Naive thymus-derived CD4-positive, alpha-beta T cell (primary cell): Measurements from ENCODE around the gene PTPRG. TPM values are rescaled to one million over a fixed set of nuclear protein-coding genes. Genes with fewer than 3 reads are reported as not detected.

Source experiments
- ATAC-seq: fragments of 150-1000 bp; cut with Tn5 transposase; 2 replicates; pipeline ENCODE4 v1.10.0; 2021; ENCODE audit warnings: mild to moderate bottlenecking, moderate library complexity
- CTCF ChIA-PET: fragments of 350-600 bp; sonication (Branson Sonifier 250); formaldehyde crosslinking; loops from one replicate; lab custom pipeline; 2021; ENCODE audit warnings: antibody characterized with exemption; lab: Charles Lee
- POLR2A ChIA-PET: fragments of 350-600 bp; sonication (Branson Sonifier 250); formaldehyde crosslinking; loops from one replicate; lab custom pipeline; 2021; ENCODE audit warnings: antibody characterized with exemption, inconsistent platforms; lab: Charles Lee
- DNase-seq, 9 donors: peaks; one replicate each; pipeline versions ENCODE4 v3.0.0 to v3.0.0-alpha.2; 2020 to 2022; ENCODE audit warnings: mixed read lengths in 1 of 9
- H3K27ac ChIP-seq: one replicate; pipeline ENCODE4 v1.7.0; 2013; ENCODE audit warnings: mild to moderate bottlenecking, low read depth, low read length, moderate library complexity
- H3K27me3 ChIP-seq, 2 donors: one replicate each; pipeline ENCODE4 v1.7.0; 2013; ENCODE audit warnings: low read length in 2 of 2, mild to moderate bottlenecking in 2 of 2, moderate library complexity in 2 of 2; ENCODE audit not compliant: control insufficient read depth in 2 of 2, insufficient read depth in 2 of 2
- H3K36me3 ChIP-seq, 3 experiments: 1 replicate in 2 of 3; 2 replicates in 1 of 3; pipeline ENCODE4 v1.7.0; 2013; ENCODE audit warnings: low read length in 3 of 3, mild to moderate bottlenecking in 3 of 3, moderate library complexity in 1 of 3; ENCODE audit not compliant: insufficient read depth in 3 of 3, control insufficient read depth in 2 of 3
- H3K4me1 ChIP-seq, 2 donors: one replicate each; pipeline ENCODE4 v1.7.0; 2013; ENCODE audit warnings: low read length in 2 of 2, mild to moderate bottlenecking in 2 of 2, moderate library complexity in 1 of 2; ENCODE audit not compliant: control insufficient read depth in 2 of 2, insufficient read depth in 2 of 2
- H3K4me3 ChIP-seq: 2 replicates; pipeline ENCODE4 v1.7.0; 2013; ENCODE audit warnings: mild to moderate bottlenecking, low read length
- H3K9me3 ChIP-seq, 3 experiments: 1 replicate in 2 of 3; 2 replicates in 1 of 3; pipeline ENCODE4 v1.7.0; 2013; ENCODE audit warnings: low read length in 3 of 3; ENCODE audit not compliant: control insufficient read depth in 2 of 3
- H3K27ac Mint-ChIP-seq, 9 donors: one replicate each; pipeline ENCODE4 v1.8.0; 2020 to 2022; ENCODE audit warnings: mixed read lengths in 9 of 9, mild to moderate bottlenecking in 8 of 9, moderate library complexity in 5 of 9, inconsistent platforms in 2 of 9
- H3K27me3 Mint-ChIP-seq, 5 donors: one replicate each; pipeline ENCODE4 v1.8.0; 2021 to 2022; ENCODE audit warnings: mixed read lengths in 5 of 5, mild to moderate bottlenecking in 1 of 5
- H3K36me3 Mint-ChIP-seq, 5 donors: one replicate each; pipeline ENCODE4 v1.8.0; 2020 to 2022; ENCODE audit warnings: mixed read lengths in 5 of 5, mild to moderate bottlenecking in 3 of 5, inconsistent platforms in 1 of 5
- H3K4me1 Mint-ChIP-seq, 7 donors: one replicate each; pipeline ENCODE4 v1.8.0; 2020 to 2022; ENCODE audit warnings: mixed read lengths in 7 of 7, mild to moderate bottlenecking in 3 of 7, inconsistent platforms in 1 of 7
- H3K4me3 Mint-ChIP-seq, 10 donors: one replicate each; pipeline ENCODE4 v1.8.0; 2020 to 2022; ENCODE audit warnings: mild to moderate bottlenecking in 10 of 10, mixed read lengths in 10 of 10, moderate library complexity in 6 of 10, inconsistent platforms in 2 of 10
- H3K9me3 Mint-ChIP-seq, 11 donors: one replicate each; pipeline ENCODE4 v1.8.0; 2020 to 2022; ENCODE audit warnings: mixed read lengths in 11 of 11, mild to moderate bottlenecking in 4 of 11, inconsistent platforms in 1 of 11, moderate library complexity in 1 of 11
- intact Hi-C, 2 donors: fragments of 100-400 bp; cut with micrococcal nuclease; formaldehyde crosslinking; loops; one replicate each; pipeline ENCODE4 v1.15.1; 2023
- polyA plus RNA-seq, 2 donors: library from polyadenylated mRNA; unstranded; fragments of 300-500 nt; fragmentation: Illumina TruSeq; gene quantifications; one replicate each; pipeline ENCODE4 v1.2.3, GENCODE V29; 2021
- total RNA-seq, 6 experiments: library from RNA in 5 of 6; stranded (reverse) in 5 of 6; gene quantifications; 1 replicate in 5 of 6; 2 replicates in 1 of 6; pipeline ENCODE4 v1.2.3 and lab custom pipeline; 2021 to 2026

PTPRG gene
- total and polyA plus RNA-seq, 7 experiments from 2014 or later: 0.17 to 1.7 TPM; not detected in 5

DNA sequence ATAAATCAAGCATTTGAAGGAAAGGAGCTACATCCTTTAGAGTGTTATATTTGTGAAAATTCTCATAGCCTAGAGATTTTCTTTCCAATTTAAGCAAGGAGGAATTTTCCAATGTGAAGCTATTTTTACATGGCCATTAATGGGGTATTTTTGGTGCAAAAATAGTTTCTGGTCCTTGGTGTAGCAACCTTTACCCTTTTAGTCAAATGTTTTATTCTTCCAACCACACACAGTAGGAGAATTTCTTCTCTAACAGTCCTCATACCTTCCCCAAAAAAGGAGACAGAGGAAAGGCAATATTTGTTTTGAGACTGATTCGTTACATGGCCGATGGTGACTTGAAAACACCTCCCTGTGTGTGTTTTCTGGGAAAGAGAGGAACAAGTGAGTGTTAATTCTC lies 261.2 kb downstream of the PTPRG start:
- DNase-seq (no peak), ATAC-seq (no peak)
- Histone ChIP-seq H3K4me1 (no peaks in the 10 kb centered on the region), H3K4me3 (no peak overlapping the region), H3K27me3 (no peaks in the 10 kb centered on the region), H3K27ac (no peak overlapping the region), H3K36me3 (no peaks in the 10 kb centered on the region), H3K9me3 (no peaks in the 10 kb centered on the region)
- Mint-ChIP-seq H3K9me3 (peaks cover 0 to 5% (median 0%) of the 10 kb centered on the region in 11 donors), H3K27me3 (peaks cover 0 to 9% (median 0%) of the 10 kb centered on the region in 5 donors), H3K27ac (no peak overlapping the region), H3K4me3 (no peak overlapping the region), H3K4me1 (no peaks in the 10 kb centered on the region), H3K36me3 (no peaks in the 10 kb centered on the region)
- intact Hi-C loops: no loop called here
- ChIA-PET POLR2A (no interaction called here), CTCF (no interaction called here)

- Histone ChIP-seq H3K27ac (no peak overlapping the region), H3K9me3 (no peaks in the 10 kb centered on the region), H3K4me3 (no peak overlapping the region), H3K36me3 (no peaks in the 10 kb centered on the region), H3K27me3 (no peaks in the 10 kb centered on the region), H3K4me1 (no peaks in the 10 kb centered on the region)
- H3K4me3 Mint-ChIP-seq: no peak overlapping the region
- DNase-seq: no peak
- no peak for ATAC-seq
- H3K36me3 Mint-ChIP-seq: no peaks in the 10 kb centered on the region
- H3K4me1 Mint-ChIP-seq: no peaks in the 10 kb centered on the region
- H3K27me3 Mint-ChIP-seq: peaks cover 0 to 9% (median 0%) of the 10 kb centered on the region in 5 donors
- H3K9me3 Mint-ChIP-seq: peaks cover 0 to 5% (median 0%) of the 10 kb centered on the region in 11 donors
- CTCF ChIA-PET: no interaction called here
- POLR2A ChIA-PET: no interaction called here
- intact Hi-C loops: no loop called here
- H3K27ac Mint-ChIP-seq: no peak overlapping the region
Observed at GRCh38 chr3:61824553-61825135, 263.3 kb downstream of the PTPRG start.

DNA sequence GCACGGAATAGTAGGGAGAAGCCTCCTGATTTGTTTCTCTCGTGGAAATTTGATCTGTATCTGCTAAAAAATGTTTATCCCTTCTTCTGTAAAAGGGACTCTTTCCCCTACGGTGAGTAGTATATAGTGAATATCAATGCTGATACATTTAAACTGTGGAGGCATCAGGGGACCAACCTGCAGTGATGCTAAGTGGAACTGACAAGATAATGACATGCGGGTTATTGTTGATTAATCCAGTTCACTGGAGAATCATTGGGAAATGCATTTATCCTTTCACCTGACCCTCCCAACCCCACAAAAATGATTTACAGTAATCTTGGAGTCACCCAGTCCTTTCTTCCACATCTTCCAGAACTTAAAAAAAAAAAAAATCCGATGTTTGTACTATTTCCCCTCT lies 264.8 kb downstream of the PTPRG start:
- Mint-ChIP-seq H3K4me3 (no peak overlapping the region), H3K4me1 (no peaks in the 10 kb centered on the region), H3K27ac (no peak overlapping the region), H3K36me3 (no peaks in the 10 kb centered on the region), H3K27me3 (peaks cover 0 to 9% (median 0%) of the 10 kb centered on the region in 5 donors), H3K9me3 (peaks cover 0 to 5% (median 0%) of the 10 kb centered on the region in 11 donors)
- Histone ChIP-seq H3K4me1 (no peaks in the 10 kb centered on the region), H3K4me3 (no peak overlapping the region), H3K36me3 (no peaks in the 10 kb centered on the region), H3K27me3 (no peaks in the 10 kb centered on the region), H3K27ac (no peak overlapping the region), H3K9me3 (no peaks in the 10 kb centered on the region)
- ChIA-PET POLR2A (no interaction called here), CTCF (no interaction called here)
- ATAC-seq (no peak), DNase-seq (no peak)
- intact Hi-C loops: no loop called here

GRCh38 chr3:61828184-61828874 lies 267.0 kb downstream of the PTPRG start:
- CTCF ChIA-PET: no interaction called here

GRCh38 chr3:61828880-61829721 lies 267.7 kb downstream of the PTPRG start:
- CTCF ChIA-PET: no interaction called here

More at GRCh38 chr3:61828184-61828874, 267.0 kb downstream of the PTPRG start:
- Mint-ChIP-seq H3K27ac (no peak overlapping the region), H3K9me3 (no peaks in the 10 kb centered on the region), H3K4me3 (no peak overlapping the region), H3K27me3 (peaks cover 0 to 9% (median 0%) of the 10 kb centered on the region in 5 donors), H3K36me3 (no peaks in the 10 kb centered on the region), H3K4me1 (no peaks in the 10 kb centered on the region)
- no peak overlapping the region for H3K4me3 ChIP-seq
- no peaks in the 10 kb centered on the region for H3K9me3 ChIP-seq
- H3K36me3 ChIP-seq: no peaks in the 10 kb centered on the region
- H3K4me1 ChIP-seq: no peaks in the 10 kb centered on the region
- ATAC-seq: no peak
- no peaks in the 10 kb centered on the region for H3K27me3 ChIP-seq
- no peak for DNase-seq
- H3K27ac ChIP-seq: no peak overlapping the region
- POLR2A ChIA-PET: no interaction called here
- intact Hi-C loops: no loop called here

GRCh38 chr3:61829722-61830350 lies 268.5 kb downstream of the PTPRG start:
- H3K27me3 ChIP-seq: no peaks in the 10 kb centered on the region
- ChIA-PET CTCF (no interaction called here), POLR2A (no interaction called here)
- ATAC-seq (no peak), DNase-seq (no peak)
- no peaks in the 10 kb centered on the region for H3K4me1 Mint-ChIP-seq
- H3K4me3 ChIP-seq: no peak overlapping the region
- peaks cover 0 to 9% (median 0%) of the 10 kb centered on the region in 5 donors for H3K27me3 Mint-ChIP-seq
- no peaks in the 10 kb centered on the region for H3K9me3 Mint-ChIP-seq
- H3K9me3 ChIP-seq: no peaks in the 10 kb centered on the region
- no peaks in the 10 kb centered on the region for H3K36me3 ChIP-seq
- H3K36me3 Mint-ChIP-seq: no peaks in the 10 kb centered on the region
- no peaks in the 10 kb centered on the region for H3K4me1 ChIP-seq
- no peak overlapping the region for H3K27ac ChIP-seq
- intact Hi-C loops: no loop called here
- H3K27ac Mint-ChIP-seq: no peak overlapping the region
- H3K4me3 Mint-ChIP-seq: no peak overlapping the region

More at GRCh38 chr3:61828880-61829721, 267.7 kb downstream of the PTPRG start:
- Histone ChIP-seq H3K36me3 (no peaks in the 10 kb centered on the region), H3K9me3 (no peaks in the 10 kb centered on the region), H3K4me1 (no peaks in the 10 kb centered on the region), H3K27me3 (no peaks in the 10 kb centered on the region), H3K4me3 (no peak overlapping the region), H3K27ac (no peak overlapping the region)
- Mint-ChIP-seq H3K4me1 (no peaks in the 10 kb centered on the region), H3K27me3 (peaks cover 0 to 9% (median 0%) of the 10 kb centered on the region in 5 donors), H3K4me3 (no peak overlapping the region), H3K27ac (no peak overlapping the region), H3K9me3 (no peaks in the 10 kb centered on the region), H3K36me3 (no peaks in the 10 kb centered on the region)
- DNase-seq (no peak), ATAC-seq (no peak)
- POLR2A ChIA-PET: no interaction called here
- intact Hi-C loops: no loop called here
